HG03045 (cell line): ENCODE data around the gene SLC41A2.
"Not testable (repeated sequence)": the region's sequence is repeated elsewhere in the genome, so short reads cannot be mapped to it uniquely, and the experiment has no call there.

Source experiments
- ATAC-seq: cut with Tn5 transposase; IDR thresholded peaks from one replicate; pipeline ENCODE4 v1.9.1; 2021; ENCODE audit warnings: mild to moderate bottlenecking, moderate library complexity; ENCODE audit not compliant: unreplicated experiment

Gene SLC41A2

DNA sequence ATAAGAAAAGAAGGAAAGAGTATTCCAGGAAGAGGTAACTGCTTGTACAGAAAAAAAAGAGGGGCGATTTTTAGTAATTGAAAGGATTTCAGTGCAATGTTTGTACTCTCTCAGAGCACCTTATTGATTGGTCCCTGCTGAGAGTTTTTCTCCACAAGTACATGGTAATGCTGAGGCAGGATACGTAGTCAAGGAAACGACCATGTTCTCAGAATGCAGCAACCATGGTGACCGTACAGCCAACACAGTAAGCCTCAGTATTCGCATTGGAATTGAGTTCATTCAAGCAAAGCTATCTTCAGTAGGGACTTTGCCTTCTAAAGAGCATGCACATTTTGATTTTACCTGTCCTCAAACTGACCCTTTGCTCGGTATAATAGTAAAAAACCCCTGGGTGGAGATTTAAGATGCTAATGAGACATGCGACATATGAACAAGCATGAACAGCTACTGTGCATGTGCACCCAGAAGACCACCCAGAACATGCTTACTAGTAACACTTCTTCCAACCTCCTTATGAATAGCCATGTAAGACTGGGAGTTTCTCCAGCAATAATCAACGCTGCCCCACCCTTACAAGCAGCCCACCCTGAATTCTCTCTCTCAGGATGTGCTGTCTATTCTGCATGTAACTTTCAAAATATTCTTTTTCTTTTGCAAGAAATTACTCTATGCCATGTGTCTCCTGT, 6.2 kb upstream of the SLC41A2 start:
- ATAC-seq: no peak

DNA sequence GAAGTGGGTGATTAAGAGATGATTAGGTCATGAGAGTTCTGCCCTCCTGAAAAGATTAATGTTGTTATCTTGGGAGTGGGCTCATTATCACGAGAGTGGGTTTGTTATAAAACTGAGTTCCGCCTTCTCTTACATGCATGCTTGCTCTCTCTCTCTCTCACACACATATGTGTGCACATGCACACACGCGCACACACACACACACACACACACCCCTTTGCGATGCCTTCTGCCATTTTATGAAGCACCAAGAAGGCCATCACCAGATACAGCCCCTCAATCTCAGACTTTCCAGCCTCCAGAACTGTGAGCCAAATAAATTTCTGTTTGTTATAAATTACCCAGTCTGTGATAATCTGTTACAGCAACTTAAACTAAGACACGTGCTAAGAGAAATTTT, 5.7 kb upstream of the SLC41A2 start:
- ATAC-seq: no peak

DNA sequence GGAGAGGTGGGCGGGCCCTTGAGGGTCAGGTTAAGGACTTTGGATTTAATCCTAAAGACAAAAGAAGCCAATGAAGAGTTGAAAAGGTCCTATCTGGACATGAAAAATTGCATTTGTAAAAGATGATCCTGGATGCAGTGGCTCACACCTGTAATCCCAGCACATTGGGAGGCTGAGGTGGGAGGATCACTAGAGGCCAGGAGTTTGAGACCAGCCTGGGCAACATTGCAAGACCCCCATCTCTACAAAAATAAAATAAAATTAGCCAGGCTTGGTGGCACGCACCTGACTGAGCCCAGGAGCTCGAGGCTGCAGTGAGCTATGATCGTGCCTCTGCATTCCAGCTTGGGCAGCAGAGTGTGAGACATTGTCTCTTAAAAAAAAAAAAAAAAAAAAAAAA, 2.4 kb upstream of the SLC41A2 start:
- no peak for ATAC-seq

GRCh38 chr12:104959335-104959841, 1.3 kb upstream of the SLC41A2 start:
- no peak for ATAC-seq

DNA sequence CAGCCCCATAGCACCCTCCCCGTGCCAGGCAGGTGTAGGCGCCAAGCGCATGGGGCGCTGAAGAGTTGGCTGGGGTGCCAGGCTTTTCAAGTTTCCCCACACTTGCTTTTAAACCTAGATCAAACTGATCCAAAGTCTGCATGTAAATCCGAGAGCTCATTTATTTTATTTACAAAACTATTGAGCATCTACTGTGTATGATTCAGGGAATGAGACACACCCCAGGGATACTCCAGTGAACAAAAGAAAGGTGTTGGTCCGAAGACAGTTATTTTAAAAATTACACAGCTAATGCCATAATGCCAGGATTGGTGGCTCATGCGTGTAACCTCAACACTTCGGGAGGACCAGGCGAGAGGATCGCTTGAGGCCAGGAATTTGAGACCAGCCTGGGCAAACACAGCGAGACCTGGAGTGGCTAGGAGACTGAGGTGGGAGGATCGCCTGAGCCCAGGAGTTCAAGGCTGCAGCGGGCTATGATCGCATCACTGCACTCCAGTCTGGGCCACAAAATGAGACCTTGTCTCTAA, 780 bp upstream of the SLC41A2 start:
- ATAC-seq: no peak

DNA sequence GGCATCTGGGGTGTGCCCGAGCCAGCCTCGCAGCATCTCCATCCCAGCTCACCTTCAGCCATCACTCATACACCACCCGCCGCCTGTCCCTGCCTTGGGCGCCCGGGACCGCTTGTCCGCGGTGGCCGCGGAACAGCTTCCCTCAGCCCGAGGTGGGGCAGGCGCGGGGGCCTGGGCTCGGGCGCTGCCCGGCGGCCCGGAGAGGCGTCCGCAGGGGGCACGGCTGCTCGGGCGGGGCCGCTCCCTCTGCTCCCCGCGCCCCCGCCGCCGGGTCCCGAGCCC, 430 bp downstream of the SLC41A2 start:
- no peak for ATAC-seq

DNA sequence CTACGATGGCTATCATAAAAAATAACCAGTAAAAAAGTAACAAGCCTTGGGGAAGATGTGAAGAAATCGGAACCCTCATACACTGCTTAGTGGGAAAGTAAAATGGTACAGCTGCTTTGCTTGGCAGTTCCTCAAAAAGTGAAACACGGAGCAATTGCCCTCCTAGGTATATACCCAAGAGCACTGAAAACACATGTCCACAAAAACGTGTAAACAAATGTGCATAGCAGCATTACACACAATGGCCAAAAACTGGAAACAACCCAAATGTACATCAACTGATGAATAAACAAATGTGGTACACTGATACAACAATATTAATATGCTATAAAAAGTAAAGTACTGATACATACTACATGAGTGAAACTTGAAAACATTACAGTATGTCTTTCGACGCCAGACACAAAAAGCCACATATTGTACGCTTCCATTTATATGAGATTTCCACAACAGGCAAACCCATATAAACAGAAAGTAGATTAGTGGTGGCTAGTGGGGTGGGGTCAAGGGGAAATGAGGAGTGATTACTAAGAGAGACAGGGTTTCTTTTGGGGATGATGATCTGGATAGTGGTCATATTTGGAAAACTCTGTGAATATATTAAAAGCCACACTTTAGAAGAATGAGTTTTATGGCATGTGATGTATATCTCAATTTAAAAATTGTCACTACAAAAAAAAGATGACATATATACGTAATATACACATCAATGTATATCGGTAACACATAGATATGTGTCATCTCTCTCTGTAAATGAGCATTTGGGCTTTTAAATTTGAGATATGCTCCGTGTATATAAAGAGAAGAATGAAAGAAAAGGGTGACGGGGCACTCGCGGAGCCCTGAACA, 996 bp downstream of the SLC41A2 start:
- no peak for ATAC-seq

DNA sequence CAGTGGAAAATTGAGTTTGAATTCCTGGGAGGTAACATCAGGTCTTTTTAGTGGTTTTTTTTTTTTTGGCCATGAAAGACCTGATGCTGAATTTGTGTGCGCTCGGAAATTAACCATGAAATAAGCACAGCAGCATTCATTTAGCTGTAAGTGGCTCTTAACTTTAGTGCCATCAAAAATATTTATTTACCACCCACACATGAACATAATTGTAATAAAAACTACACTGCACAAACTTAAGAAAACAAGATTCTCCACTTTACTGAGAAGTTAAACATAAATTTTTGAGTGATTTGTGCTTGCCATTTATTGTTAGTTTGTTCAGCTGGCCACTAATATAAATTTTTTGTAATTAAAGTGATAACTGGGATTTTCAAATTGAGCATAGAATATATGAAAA, 2.4 kb downstream of the SLC41A2 start:
- no peak for ATAC-seq

- ATAC-seq: no peak
Measured at GRCh38 chr12:104953323-104953722, 4.8 kb downstream of the SLC41A2 start.

GRCh38 chr12:104952816-104953215, 5.3 kb downstream of the SLC41A2 start:
- no peak for ATAC-seq

DNA sequence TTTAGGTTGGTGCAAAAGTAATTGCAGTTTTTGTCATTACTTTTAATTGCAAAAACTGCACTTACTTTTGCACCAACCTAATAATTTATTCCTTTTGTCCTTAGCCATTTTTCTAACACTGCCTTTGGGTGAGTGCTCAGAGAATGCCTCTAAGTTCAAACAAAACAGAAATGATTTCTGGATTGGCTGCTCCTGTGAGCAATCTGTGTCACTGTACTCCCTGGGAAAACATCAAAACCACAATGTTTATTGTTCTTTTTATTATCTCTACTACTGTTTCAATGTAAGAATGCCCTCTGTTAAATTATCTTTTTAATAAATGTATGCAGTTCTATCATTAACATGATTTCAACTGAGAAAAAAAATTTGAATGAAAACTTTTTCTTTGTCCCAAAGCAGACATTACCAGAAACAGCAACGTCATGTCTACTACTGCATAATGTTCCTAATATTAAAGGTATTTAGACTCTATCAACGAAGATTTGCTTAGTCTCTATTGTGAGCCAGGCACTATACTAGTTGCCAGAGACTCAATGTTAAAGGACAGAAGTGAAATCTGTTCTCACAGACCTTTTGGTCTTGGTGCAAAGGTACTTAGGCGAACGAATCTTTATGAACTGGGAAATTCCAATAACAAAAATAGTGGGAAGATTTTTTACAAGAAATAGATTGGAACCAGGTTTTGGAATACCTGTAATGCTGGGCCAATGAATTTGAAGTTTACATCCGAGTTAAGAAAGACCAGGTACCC, 6.2 kb downstream of the SLC41A2 start:
- no peak for ATAC-seq

- ATAC-seq: not testable (repeated sequence)
Measured at GRCh38 chr12:104948716-104949115, 9.4 kb downstream of the SLC41A2 start.

GRCh38 chr12:104944252-104944651, 13.8 kb downstream of the SLC41A2 start:
- ATAC-seq: no peak

DNA sequence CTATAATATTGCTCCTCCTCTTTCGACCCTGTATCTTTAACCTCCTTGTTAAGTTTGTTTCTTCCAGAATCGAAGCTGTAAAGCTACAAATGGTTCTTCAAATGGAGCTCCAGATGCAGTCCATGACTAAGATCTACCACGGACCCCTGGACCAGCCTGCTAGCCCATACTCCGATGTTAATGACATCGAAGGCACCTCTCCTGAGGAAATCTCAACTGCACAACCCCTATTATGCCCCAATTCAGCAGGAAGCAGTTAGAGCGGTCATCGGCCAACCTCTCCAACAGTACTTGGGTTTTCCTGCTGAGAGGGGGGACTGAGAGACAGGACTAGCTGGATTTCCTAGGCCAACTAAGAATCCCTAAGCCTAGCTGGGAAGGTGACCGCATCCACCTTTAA, 14.7 kb downstream of the SLC41A2 start:
- not testable (repeated sequence) for ATAC-seq

GRCh38 chr12:104942075-104942474, 16.0 kb downstream of the SLC41A2 start:
- ATAC-seq: no peak

- ATAC-seq: no peak
Measured at GRCh38 chr12:104941454-104941853, 16.6 kb downstream of the SLC41A2 start.

GRCh38 chr12:104939089-104939488, 19.0 kb downstream of the SLC41A2 start:
- ATAC-seq: no peak

DNA sequence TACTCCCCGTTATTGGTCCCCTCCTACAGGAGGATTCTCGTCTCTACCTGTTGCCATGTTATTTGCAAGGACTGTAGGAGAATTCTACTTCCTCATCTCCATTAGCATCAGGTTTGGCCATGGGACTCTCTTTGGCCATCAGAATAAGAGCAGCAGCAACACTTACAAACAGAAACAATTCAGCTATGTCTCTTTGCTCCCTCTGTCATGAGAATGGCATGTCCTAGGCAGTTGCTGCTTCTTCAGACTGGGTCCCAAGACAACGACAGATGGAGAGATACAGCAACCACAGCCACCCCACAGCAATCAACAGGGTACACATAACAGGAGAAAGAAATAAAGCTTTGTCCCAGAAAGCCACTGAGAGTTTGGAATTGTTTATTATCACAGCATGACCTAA, 19.7 kb downstream of the SLC41A2 start:
- no peak for ATAC-seq

DNA sequence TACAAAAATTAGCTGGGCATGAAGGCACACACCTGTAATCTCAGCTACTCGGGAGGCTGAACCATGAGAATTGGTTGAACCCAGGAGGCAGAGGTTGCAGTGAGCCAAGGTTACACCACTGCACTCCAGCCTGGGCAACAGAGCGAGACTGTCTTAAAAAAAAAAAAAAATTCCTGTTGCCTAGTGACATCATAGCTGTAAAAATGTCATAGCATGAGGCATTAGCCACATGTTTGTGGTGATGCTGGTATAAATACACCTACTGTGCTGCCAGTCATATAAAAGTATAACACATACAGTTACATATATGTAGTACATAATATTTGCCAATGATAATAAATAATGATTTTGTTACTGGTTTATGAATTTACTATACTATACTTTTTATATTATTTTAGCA, 22.2 kb downstream of the SLC41A2 start:
- no peak for ATAC-seq

DNA sequence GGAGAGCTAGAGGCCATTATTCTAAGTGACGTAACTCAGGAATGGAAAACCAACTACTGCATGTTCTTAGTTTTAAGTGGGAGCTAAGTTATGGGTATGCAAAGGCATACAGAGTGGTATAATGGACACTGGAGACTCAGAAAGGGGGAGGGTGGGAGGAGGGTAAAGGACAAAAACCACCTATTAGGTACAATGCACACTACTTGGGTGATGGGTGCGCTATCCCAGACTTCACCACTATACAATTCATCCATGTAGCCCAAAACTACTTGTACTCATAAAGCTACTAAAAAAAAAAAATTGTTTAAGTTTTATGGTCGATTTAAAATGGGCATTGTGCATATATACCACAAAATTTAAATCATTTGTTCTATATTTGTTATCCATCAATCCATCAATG, 24.3 kb downstream of the SLC41A2 start:
- ATAC-seq: no peak

DNA sequence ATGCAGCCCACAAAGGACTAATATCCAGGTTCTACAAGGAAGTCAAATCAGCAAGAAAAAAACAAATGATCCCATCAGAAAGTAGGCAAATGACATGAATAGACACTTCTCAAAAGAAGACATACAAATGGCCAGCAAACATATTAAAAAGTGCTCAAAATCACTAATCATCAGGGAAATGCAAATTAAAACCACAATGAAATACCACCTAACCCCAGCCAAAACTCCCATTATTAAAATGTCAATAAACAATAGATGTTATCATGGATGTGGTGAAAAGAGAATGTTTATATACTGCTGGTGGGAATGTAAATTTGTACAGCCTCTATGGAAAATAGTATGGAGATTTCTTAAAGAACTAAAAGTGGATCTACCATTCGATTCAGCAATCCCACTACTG, 25.0 kb downstream of the SLC41A2 start:
- no peak for ATAC-seq
